T-helper 17 cell (primary cell): ENCODE measurements around the gene GLDN. TPM values are rescaled to one million over a fixed set of nuclear protein-coding genes. Genes with fewer than 3 reads are reported as not detected.

Experiments
- ATAC-seq: fragments of 150-1000 bp; cut with Tn5 transposase; 2 replicates; pipeline ENCODE4 v1.10.0; 2021; ENCODE audit warnings: mild to moderate bottlenecking, moderate library complexity
- DNase-seq, 3 donors: peaks; one replicate each; pipeline versions ENCODE4 v3.0.0 to v3.0.0-alpha.2; 2020 to 2021
- H3K9me3 ChIP-seq: one replicate; pipeline ENCODE4 v1.7.0; 2013; ENCODE audit warnings: low read length, mild to moderate bottlenecking; ENCODE audit not compliant: control insufficient read depth, poor library complexity, severe bottlenecking
- H3K27ac Mint-ChIP-seq: one replicate; pipeline ENCODE4 v1.8.0; 2022; ENCODE audit warnings: mild to moderate bottlenecking, moderate library complexity, mixed read lengths
- H3K27me3 Mint-ChIP-seq: one replicate; pipeline ENCODE4 v1.8.0; 2022; ENCODE audit warnings: mixed read lengths
- H3K36me3 Mint-ChIP-seq: one replicate; pipeline ENCODE4 v1.8.0; 2022; ENCODE audit warnings: low read depth, mixed read lengths
- H3K4me1 Mint-ChIP-seq: one replicate; pipeline ENCODE4 v1.8.0; 2022; ENCODE audit warnings: mild to moderate bottlenecking, mixed read lengths
- H3K4me3 Mint-ChIP-seq: one replicate; pipeline ENCODE4 v1.8.0; 2022; ENCODE audit warnings: mild to moderate bottlenecking, moderate library complexity, mixed read lengths
- total RNA-seq, 4 donors: library from RNA in 2 of 4; stranded (reverse) in 2 of 4; gene quantifications; one replicate each; pipeline ENCODE4 v1.2.3 and lab custom pipeline; 2022 to 2026

Gene GLDN
- total RNA-seq, 2 donors from 2014 or later = 0.21 TPM; not detected in 1

- no peaks in the 10 kb centered on the region for H3K36me3 Mint-ChIP-seq
Observed at GRCh38 chr15:51374131-51374530, 32.7 kb downstream of the GLDN start.

GRCh38 chr15:51375966-51376640, 34.6 kb downstream of the GLDN start:
- H3K27ac Mint-ChIP-seq = no peak overlapping the region
- peaks cover 15% of the 10 kb centered on the region for H3K27me3 Mint-ChIP-seq
- DNase-seq = no peak
- no peaks in the 10 kb centered on the region for H3K36me3 Mint-ChIP-seq
- H3K9me3 ChIP-seq = no peaks in the 10 kb centered on the region
- H3K4me3 Mint-ChIP-seq = no peak overlapping the region
- ATAC-seq = no peak
- peaks cover 4% of the 10 kb centered on the region for H3K4me1 Mint-ChIP-seq

More at GRCh38 chr15:51374131-51374530, 32.7 kb downstream of the GLDN start:
- Mint-ChIP-seq H3K27ac (no peak overlapping the region), H3K27me3 (peaks cover 8% of the 10 kb centered on the region), H3K4me1 (peaks cover 2% of the 10 kb centered on the region), H3K4me3 (no peak overlapping the region)
- ATAC-seq = no peak
- DNase-seq = no peak
- no peaks in the 10 kb centered on the region for H3K9me3 ChIP-seq

- ATAC-seq = no peak
- Mint-ChIP-seq H3K4me1 (peaks cover 4% of the 10 kb centered on the region), H3K27ac (no peak overlapping the region), H3K27me3 (peaks cover 26% of the 10 kb centered on the region), H3K36me3 (peaks cover 2% of the 10 kb centered on the region), H3K4me3 (no peak overlapping the region)
- no peak for DNase-seq
- no peaks in the 10 kb centered on the region for H3K9me3 ChIP-seq
Observed at GRCh38 chr15:51377038-51377786, 35.8 kb downstream of the GLDN start.

- Mint-ChIP-seq H3K27ac (no peak overlapping the region), H3K27me3 (peaks cover 34% of the 10 kb centered on the region), H3K4me1 (peaks cover 4% of the 10 kb centered on the region), H3K4me3 (no peak overlapping the region), H3K36me3 (peaks cover 2% of the 10 kb centered on the region)
- ATAC-seq (no peak), DNase-seq (no peak)
- H3K9me3 ChIP-seq = no peaks in the 10 kb centered on the region
Observed at GRCh38 chr15:51378406-51378805, 37.0 kb downstream of the GLDN start.

- ATAC-seq = no peak
Observed at GRCh38 chr15:51379390-51379789, 37.9 kb downstream of the GLDN start.

GRCh38 chr15:51380999-51381806, 39.7 kb downstream of the GLDN start:
- ATAC-seq (peak; percentile 48), DNase-seq (no peak)
- Mint-ChIP-seq H3K27me3 (peaks cover 51% of the 10 kb centered on the region), H3K36me3 (peaks cover 2% of the 10 kb centered on the region), H3K4me1 (peaks cover 2% of the 10 kb centered on the region), H3K4me3 (no peak overlapping the region), H3K27ac (no peak overlapping the region)
- no peaks in the 10 kb centered on the region for H3K9me3 ChIP-seq

More at GRCh38 chr15:51379390-51379789, 37.9 kb downstream of the GLDN start:
- no peak overlapping the region for H3K27ac Mint-ChIP-seq
- H3K9me3 ChIP-seq = no peaks in the 10 kb centered on the region
- no peak overlapping the region for H3K4me3 Mint-ChIP-seq
- H3K4me1 Mint-ChIP-seq = peaks cover 4% of the 10 kb centered on the region
- H3K36me3 Mint-ChIP-seq = peaks cover 2% of the 10 kb centered on the region
- peaks cover 44% of the 10 kb centered on the region for H3K27me3 Mint-ChIP-seq
- DNase-seq = no peak

GRCh38 chr15:51382787-51383186, 41.3 kb downstream of the GLDN start:
- H3K4me3 Mint-ChIP-seq = no peak overlapping the region
- no peaks in the 10 kb centered on the region for H3K9me3 ChIP-seq
- peaks cover 2% of the 10 kb centered on the region for H3K4me1 Mint-ChIP-seq
- ATAC-seq (no peak), DNase-seq (no peak)
- H3K27me3 Mint-ChIP-seq = peaks cover 56% of the 10 kb centered on the region
- peaks cover 2% of the 10 kb centered on the region for H3K36me3 Mint-ChIP-seq
- H3K27ac Mint-ChIP-seq = no peak overlapping the region

GRCh38 chr15:51386029-51386428, 44.6 kb downstream of the GLDN start:
- Mint-ChIP-seq H3K36me3 (peaks cover 2% of the 10 kb centered on the region), H3K4me1 (peaks cover 2% of the 10 kb centered on the region), H3K4me3 (no peak overlapping the region), H3K27ac (no peak overlapping the region), H3K27me3 (peaks cover 57% of the 10 kb centered on the region)
- H3K9me3 ChIP-seq = no peaks in the 10 kb centered on the region
- DNase-seq = no peak
- ATAC-seq = no peak

GRCh38 chr15:51386486-51386885, 45.0 kb downstream of the GLDN start:
- peaks cover 2% of the 10 kb centered on the region for H3K36me3 Mint-ChIP-seq
- H3K4me1 Mint-ChIP-seq = peaks cover 2% of the 10 kb centered on the region
- H3K27me3 Mint-ChIP-seq = peaks cover 56% of the 10 kb centered on the region
- ATAC-seq (no peak), DNase-seq (no peak)
- H3K9me3 ChIP-seq = no peaks in the 10 kb centered on the region
- no peak overlapping the region for H3K27ac Mint-ChIP-seq
- H3K4me3 Mint-ChIP-seq = no peak overlapping the region

- DNase-seq (no peak), ATAC-seq (no peak)
- H3K9me3 ChIP-seq = no peaks in the 10 kb centered on the region
- Mint-ChIP-seq H3K27me3 (peaks cover 50% of the 10 kb centered on the region), H3K27ac (no peak overlapping the region), H3K4me1 (peaks cover 2% of the 10 kb centered on the region), H3K4me3 (no peak overlapping the region), H3K36me3 (no peaks in the 10 kb centered on the region)
Observed at GRCh38 chr15:51386960-51387698, 45.7 kb downstream of the GLDN start.

GRCh38 chr15:51387699-51388041, 46.2 kb downstream of the GLDN start:
- ATAC-seq = no peak
- H3K4me3 Mint-ChIP-seq = no peak overlapping the region
- H3K27me3 Mint-ChIP-seq = peaks cover 48% of the 10 kb centered on the region
- no peak overlapping the region for H3K27ac Mint-ChIP-seq
- H3K9me3 ChIP-seq = no peaks in the 10 kb centered on the region
- no peak for DNase-seq
- no peaks in the 10 kb centered on the region for H3K36me3 Mint-ChIP-seq
- H3K4me1 Mint-ChIP-seq = peaks cover 2% of the 10 kb centered on the region

- H3K9me3 ChIP-seq = no peaks in the 10 kb centered on the region
- Mint-ChIP-seq H3K27me3 (peaks cover 41% of the 10 kb centered on the region), H3K4me3 (no peak overlapping the region), H3K27ac (no peak overlapping the region), H3K36me3 (no peaks in the 10 kb centered on the region), H3K4me1 (peaks cover 2% of the 10 kb centered on the region)
- ATAC-seq (no peak), DNase-seq (no peak)
Observed at GRCh38 chr15:51388726-51389125, 47.3 kb downstream of the GLDN start.
